SH-SY5Y (cell line): ENCODE data around the gene TMPRSS15.

Experiments used
- GATA2 ChIP-seq: IDR thresholded peaks from 2 replicates; pipeline ENCODE4 v1.6.1; 2011; ENCODE audit warnings: mild to moderate bottlenecking, low read depth, low read length
- GATA3 ChIP-seq: IDR thresholded peaks from 2 replicates; pipeline ENCODE4 v1.6.1; 2011; ENCODE audit warnings: low read depth, mild to moderate bottlenecking, low read length, moderate library complexity

Gene TMPRSS15

DNA sequence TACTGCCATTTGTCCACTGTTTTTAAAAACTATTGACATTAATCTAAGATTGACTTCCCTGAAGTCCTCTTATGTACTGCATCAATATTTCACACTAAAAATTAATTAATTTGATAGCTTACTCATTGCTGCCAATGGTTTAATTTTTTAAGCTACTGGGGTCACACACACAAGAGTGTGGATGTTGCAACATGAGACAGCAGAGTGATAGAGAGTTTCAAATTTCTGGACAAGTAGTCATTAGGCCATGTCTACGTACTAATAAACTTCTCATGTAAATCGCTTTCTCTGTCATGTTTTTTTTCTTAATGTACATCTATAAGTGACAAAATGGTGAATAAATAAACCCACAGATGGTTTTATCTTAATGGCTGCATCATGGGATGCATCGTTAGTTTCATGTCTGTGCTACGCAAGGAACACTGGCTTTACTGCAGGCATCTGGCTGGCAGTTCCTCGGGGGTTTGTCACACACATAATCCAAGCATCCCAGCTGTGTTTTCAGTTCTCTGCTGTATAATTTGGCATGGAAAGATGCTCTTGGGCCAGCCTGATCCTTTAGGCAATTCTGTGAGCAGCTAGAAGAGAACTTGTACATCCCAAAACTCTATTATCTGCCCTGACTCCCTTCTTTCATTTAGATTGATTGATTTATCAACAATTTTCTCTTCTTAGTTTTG, 175.4 kb downstream of the TMPRSS15 start:
- TF ChIP-seq GATA2 (no peak), GATA3 (no peak)

DNA sequence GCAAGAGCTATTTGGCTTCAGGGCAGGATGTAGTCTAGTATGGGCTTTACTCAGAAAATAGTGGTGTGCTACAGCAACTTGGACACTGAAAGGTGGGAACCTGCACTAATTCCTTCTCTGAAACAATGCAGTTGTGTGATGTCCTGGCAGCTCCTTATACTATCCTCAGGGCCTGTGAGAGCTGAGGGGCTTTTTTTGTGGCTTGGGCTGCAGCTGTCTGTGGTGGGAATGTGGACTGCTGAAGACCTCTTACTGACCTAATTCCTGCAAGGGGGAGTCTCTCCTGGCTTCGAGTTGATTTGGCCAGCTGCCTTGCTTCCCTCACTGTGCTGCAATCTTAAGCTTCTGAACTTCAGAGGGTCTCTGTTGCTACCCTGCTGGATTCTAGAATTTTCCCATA, 181.2 kb downstream of the TMPRSS15 start:
- no peak for TF ChIP-seq GATA3

DNA sequence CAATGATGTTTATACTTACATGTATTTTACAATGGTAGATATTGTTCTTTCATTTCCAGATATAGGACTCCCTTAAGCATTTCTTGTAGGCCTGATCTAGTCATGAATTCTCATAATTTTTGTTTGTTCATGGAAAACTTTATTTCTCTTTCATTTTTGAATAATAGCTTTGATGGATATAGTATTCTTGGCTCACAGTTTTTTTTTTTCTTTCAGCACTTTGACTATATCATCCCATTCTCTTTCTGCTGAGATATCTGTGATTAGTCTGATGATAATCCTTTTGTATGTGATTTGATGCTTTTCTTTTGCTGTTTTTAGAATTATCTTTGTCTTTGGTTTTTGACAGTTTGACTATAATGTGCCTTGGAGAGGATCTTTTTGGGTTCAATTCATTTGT, 183.1 kb downstream of the TMPRSS15 start:
- TF ChIP-seq GATA3 (no peak), GATA2 (no peak)
